Activated T-cell treated with anti-CD3 and anti-CD28 coated beads, Interleukin-2, amount 50 U/mL, for 4 hours (primary cell): Measurements from ENCODE around the gene ARHGAP22. TPM values are rescaled to one million over a fixed set of nuclear protein-coding genes. Genes with fewer than 3 reads are reported as not detected.

Experiments used
- ATAC-seq, 2 donors: fragments of 200-7000 bp; cut with Tn5 transposase; one replicate each; pipeline ENCODE4 v1.10.0; 2021
- DNase-seq: peaks from one replicate; pipeline ENCODE4 v3.0.0-alpha.2; 2020
- H3K27me3 Mint-ChIP-seq: one replicate; pipeline ENCODE4 v1.8.0; 2021; ENCODE audit warnings: low read depth, mixed read lengths
- H3K36me3 Mint-ChIP-seq: one replicate; pipeline ENCODE4 v1.8.0; 2022; ENCODE audit warnings: mixed read lengths; ENCODE audit not compliant: insufficient read depth
- H3K4me1 Mint-ChIP-seq: one replicate; pipeline ENCODE4 v1.8.0; 2021; ENCODE audit warnings: low read depth, mixed read lengths
- H3K4me3 Mint-ChIP-seq: one replicate; pipeline ENCODE4 v1.8.0; 2021; ENCODE audit warnings: mild to moderate bottlenecking, moderate library complexity, mixed read lengths
- H3K9me3 Mint-ChIP-seq: one replicate; pipeline ENCODE4 v1.8.0; 2021; ENCODE audit warnings: mixed read lengths
- total RNA-seq, 3 donors: library from RNA; stranded (reverse); gene quantifications; one replicate each; pipeline ENCODE4 v1.2.1, GENCODE V29; 2021

ARHGAP22 gene
- total RNA-seq, 3 donors from 2014 or later: 0.08 to 0.63 (median 0.13) TPM

DNA sequence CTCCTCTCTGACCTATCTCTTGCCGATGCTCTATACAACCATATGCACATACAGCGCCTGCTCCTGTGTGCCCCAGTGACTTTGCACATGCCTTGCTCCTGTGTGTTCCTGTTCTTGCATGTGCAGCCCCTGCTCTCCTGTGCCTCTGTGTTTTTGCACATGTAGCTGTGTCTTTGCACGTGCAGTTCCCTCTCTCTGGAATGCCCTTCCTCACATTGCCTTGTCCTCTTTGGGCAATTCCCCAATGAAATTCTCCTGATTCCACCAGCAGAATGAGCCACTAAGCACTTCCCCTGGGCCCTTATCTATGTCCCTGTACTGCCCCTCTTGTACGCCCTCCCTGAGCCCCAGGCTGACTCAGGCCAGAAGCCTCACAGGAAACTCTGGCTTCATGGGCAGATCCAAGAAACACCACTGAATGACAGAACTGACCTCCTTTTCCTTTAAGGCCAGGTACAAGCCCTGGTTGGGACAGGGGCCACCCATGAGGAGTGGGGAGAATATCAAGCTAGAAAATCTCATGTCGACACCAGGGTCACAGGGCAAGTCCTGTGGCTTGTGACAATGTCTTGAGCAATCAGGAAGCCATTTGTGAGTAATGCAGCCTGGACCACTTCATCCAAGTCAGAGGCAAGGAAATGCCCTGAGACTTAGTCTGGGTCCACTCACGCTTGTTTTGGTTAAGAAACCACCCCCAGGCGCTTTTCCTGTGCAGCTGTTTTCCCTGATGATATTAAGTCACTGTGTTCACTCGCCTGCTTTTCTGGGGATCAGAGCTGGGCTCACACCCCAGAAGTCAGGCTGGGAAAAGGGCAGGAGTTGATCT lies 1.9 kb upstream of the ARHGAP22 start:
- DNase-seq: no peak
- Mint-ChIP-seq H3K9me3 (no peaks in the 10 kb centered on the region), H3K36me3 (no peaks in the 10 kb centered on the region), H3K4me1 (peaks cover 4% of the 10 kb centered on the region), H3K4me3 (no peak overlapping the region), H3K27me3 (peaks cover 39% of the 10 kb centered on the region)
- no peak for ATAC-seq

- no peak for ATAC-seq
- Mint-ChIP-seq H3K36me3 (no peaks in the 10 kb centered on the region), H3K4me3 (no peak overlapping the region), H3K9me3 (no peaks in the 10 kb centered on the region), H3K27me3 (peaks cover 39% of the 10 kb centered on the region), H3K4me1 (peaks cover 4% of the 10 kb centered on the region)
- DNase-seq: no peak
Observed at GRCh38 chr10:48605786-48606529, 1.1 kb upstream of the ARHGAP22 start.

- H3K4me1 Mint-ChIP-seq: peaks cover 4% of the 10 kb centered on the region
- H3K36me3 Mint-ChIP-seq: no peaks in the 10 kb centered on the region
- H3K9me3 Mint-ChIP-seq: no peaks in the 10 kb centered on the region
- ATAC-seq (no peak), DNase-seq (no peak)
- no peak overlapping the region for H3K4me3 Mint-ChIP-seq
- H3K27me3 Mint-ChIP-seq: peaks cover 38% of the 10 kb centered on the region
Observed at GRCh38 chr10:48604039-48604990, 558 bp downstream of the ARHGAP22 start.

GRCh38 chr10:48603421-48604038 lies 1.3 kb downstream of the ARHGAP22 start:
- Mint-ChIP-seq H3K4me3 (no peak overlapping the region), H3K9me3 (no peaks in the 10 kb centered on the region), H3K27me3 (peaks cover 38% of the 10 kb centered on the region), H3K4me1 (peaks cover 4% of the 10 kb centered on the region), H3K36me3 (no peaks in the 10 kb centered on the region)
- DNase-seq (no peak), ATAC-seq (no peak)

GRCh38 chr10:48602401-48603135 lies 2.3 kb downstream of the ARHGAP22 start:
- DNase-seq (no peak), ATAC-seq (no peak)
- no peaks in the 10 kb centered on the region for H3K9me3 Mint-ChIP-seq
- H3K36me3 Mint-ChIP-seq: no peaks in the 10 kb centered on the region
- peaks cover 4% of the 10 kb centered on the region for H3K4me1 Mint-ChIP-seq
- H3K4me3 Mint-ChIP-seq: no peak overlapping the region
- peaks cover 42% of the 10 kb centered on the region for H3K27me3 Mint-ChIP-seq

DNA sequence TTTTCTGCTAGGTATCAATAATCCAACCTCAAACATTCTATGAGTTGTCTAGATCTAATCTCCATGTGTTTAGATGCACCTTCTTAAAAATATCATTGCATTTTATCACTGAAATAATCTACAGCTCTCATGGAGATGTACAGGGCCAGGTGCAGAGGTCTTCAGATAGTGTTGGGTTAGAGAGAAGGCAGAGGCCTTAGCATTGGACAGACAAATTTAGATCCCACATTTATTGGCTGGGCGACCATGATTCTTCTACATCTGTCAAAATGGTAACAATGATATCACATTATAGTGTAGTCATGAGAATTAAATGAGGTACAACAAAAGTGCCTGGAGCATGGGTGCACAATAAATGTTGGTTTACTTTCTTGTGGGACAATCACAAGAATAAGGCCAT lies 3.1 kb downstream of the ARHGAP22 start:
- H3K36me3 Mint-ChIP-seq: no peaks in the 10 kb centered on the region
- DNase-seq: no peak
- H3K4me1 Mint-ChIP-seq: peaks cover 4% of the 10 kb centered on the region
- peaks cover 37% of the 10 kb centered on the region for H3K27me3 Mint-ChIP-seq
- no peak for ATAC-seq
- no peaks in the 10 kb centered on the region for H3K9me3 Mint-ChIP-seq
- no peak overlapping the region for H3K4me3 Mint-ChIP-seq

DNA sequence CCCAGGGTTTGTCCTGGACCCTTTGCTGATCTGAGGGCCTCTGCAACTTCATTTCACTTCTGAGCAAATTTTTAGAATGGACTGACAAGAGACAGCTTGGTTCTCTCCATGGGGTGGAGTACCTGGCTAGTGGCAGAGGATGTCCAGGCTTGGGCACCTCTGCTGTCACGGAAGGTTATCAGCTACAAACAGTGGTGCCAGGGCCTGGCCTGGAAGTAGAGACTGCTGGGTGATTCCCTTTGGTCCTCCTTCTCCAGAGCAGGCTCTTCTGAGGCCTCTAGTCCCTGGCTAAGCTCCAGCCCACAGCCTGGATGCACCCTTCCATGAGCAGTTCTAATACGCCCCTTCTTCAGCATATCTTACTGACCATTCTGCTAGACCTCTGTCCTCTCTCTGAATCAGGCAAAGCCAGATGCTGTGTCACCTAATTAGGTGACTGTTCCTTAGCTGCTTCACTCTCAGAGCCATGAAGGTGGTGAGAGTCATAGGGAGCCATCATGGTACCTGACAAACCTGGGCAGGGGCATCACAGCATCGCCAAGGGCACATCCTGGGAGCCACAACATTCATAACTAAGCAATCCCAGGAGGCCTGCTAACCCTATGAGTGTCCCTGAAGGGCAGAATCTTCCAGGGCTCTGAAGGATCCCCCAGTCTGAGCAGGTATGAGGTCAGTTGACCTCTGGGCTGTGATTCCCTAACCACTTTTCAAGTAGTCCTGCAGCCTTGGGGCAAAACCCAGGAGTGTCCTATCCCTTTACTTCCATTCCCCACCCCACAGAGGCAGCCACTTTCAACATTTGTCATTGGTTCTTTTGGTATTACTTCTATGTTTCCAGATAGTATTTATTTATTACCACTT lies 4.0 kb downstream of the ARHGAP22 start:
- Mint-ChIP-seq H3K4me3 (no peak overlapping the region), H3K4me1 (peaks cover 4% of the 10 kb centered on the region), H3K27me3 (peaks cover 28% of the 10 kb centered on the region), H3K9me3 (no peaks in the 10 kb centered on the region), H3K36me3 (no peaks in the 10 kb centered on the region)
- DNase-seq (no peak), ATAC-seq (no peak)

- no peaks in the 10 kb centered on the region for H3K36me3 Mint-ChIP-seq
- peaks cover 1% of the 10 kb centered on the region for H3K4me1 Mint-ChIP-seq
- DNase-seq: no peak
- no peak overlapping the region for H3K4me3 Mint-ChIP-seq
- no peaks in the 10 kb centered on the region for H3K9me3 Mint-ChIP-seq
- peaks cover 20% of the 10 kb centered on the region for H3K27me3 Mint-ChIP-seq
- ATAC-seq: no peak
Observed at GRCh38 chr10:48599830-48600134, 5.1 kb downstream of the ARHGAP22 start.

- Mint-ChIP-seq H3K4me3 (no peak overlapping the region), H3K27me3 (peaks cover 14% of the 10 kb centered on the region), H3K9me3 (no peaks in the 10 kb centered on the region), H3K4me1 (no peaks in the 10 kb centered on the region), H3K36me3 (no peaks in the 10 kb centered on the region)
- DNase-seq (no peak), ATAC-seq (no peak)
Observed at GRCh38 chr10:48598936-48599829, 5.7 kb downstream of the ARHGAP22 start.

DNA sequence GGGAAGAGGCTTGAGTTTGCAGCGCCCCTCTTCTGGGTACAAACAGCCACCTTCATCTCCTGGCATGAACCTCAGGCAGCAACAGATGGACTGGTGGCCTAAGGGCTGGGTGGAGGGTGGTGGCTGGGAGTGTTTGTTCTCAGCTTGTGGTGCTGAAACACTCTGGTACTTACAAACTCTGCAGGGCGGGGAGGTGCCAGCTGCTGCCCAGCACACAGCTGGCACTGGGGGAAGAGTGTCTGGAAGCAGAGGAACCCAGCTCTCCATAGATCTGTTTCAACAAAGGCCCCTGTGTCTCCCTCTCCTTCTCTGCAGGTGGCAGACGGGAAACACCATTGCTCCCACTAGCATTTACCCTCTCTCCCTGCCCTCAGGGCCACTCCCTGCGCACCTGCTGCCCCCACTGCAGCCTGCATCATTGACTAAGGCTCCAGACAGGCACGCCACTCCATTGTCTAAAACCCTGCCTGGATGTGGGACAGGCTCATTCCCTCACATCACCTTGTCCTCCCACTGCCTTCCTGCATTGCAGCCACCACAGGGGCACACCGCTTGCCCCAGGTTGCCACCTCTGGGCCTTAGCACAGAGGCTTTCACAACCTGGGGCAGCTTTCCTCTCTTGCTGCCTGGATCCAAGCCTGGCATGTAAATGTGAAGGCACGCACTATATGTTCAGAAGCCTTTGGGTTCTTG lies 6.5 kb downstream of the ARHGAP22 start:
- no peak for DNase-seq
- peaks cover 9% of the 10 kb centered on the region for H3K27me3 Mint-ChIP-seq
- no peak overlapping the region for H3K4me3 Mint-ChIP-seq
- ATAC-seq: no peak
- no peaks in the 10 kb centered on the region for H3K36me3 Mint-ChIP-seq
- no peaks in the 10 kb centered on the region for H3K9me3 Mint-ChIP-seq
- H3K4me1 Mint-ChIP-seq: no peaks in the 10 kb centered on the region

DNA sequence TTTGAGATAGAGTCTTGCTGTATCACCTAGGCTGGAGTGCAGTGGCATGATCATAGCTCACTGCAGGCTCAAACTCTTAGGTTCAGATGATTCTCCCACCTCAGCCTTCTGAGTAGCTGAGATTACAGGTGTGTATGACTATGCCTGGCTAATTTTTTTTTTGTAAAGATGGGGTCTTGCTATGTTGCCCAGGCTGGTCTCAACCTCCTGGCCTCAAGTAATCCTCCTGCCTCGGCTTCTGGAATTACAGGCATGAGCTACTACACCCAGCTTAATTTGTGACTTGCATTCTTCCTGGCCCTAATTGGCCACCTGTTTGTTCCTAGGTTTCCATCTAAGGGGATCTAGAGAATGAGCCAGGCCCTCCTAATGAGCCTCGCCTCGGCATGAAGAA lies 9.3 kb downstream of the ARHGAP22 start:
- no peaks in the 10 kb centered on the region for H3K36me3 Mint-ChIP-seq
- H3K9me3 Mint-ChIP-seq: no peaks in the 10 kb centered on the region
- H3K4me3 Mint-ChIP-seq: no peak overlapping the region
- peaks cover 4% of the 10 kb centered on the region for H3K27me3 Mint-ChIP-seq
- DNase-seq (no peak), ATAC-seq (no peak)
- H3K4me1 Mint-ChIP-seq: no peaks in the 10 kb centered on the region
